Loucy (cell line): ENCODE measurements around the gene CD36.

ENCODE experiments used
- H2AFZ ChIP-seq: fragments of 200-600 bp; sonication (generic); 2 replicates; pipeline ENCODE4 v1.6.0; 2016; ENCODE audit warnings: antibody characterized with exemption, mild to moderate bottlenecking, low read length, moderate library complexity
- H3F3A ChIP-seq: fragments of 200-600 bp; 2 replicates; pipeline ENCODE4 v1.6.0; 2016; ENCODE audit warnings: antibody characterized with exemption, low read depth, mild to moderate bottlenecking
- H3K27me3 ChIP-seq: fragments of 200-600 bp; sonication (generic); 2 replicates; pipeline ENCODE4 v1.6.1; 2014; ENCODE audit warnings: low read length, mild to moderate bottlenecking; ENCODE audit not compliant: insufficient read depth, poor library complexity, severe bottlenecking
- H3K36me3 ChIP-seq: fragments of 200-600 bp; sonication (generic); 2 replicates; pipeline ENCODE4 v1.6.1; 2016; ENCODE audit warnings: low read length; ENCODE audit not compliant: insufficient read depth
- H3K4me1 ChIP-seq: fragments of 200-600 bp; sonication (generic); 2 replicates; pipeline ENCODE4 v1.5.1; 2014; ENCODE audit warnings: low read length, mild to moderate bottlenecking; ENCODE audit not compliant: insufficient read depth, poor library complexity, severe bottlenecking
- H3K4me2 ChIP-seq: fragments of 200-600 bp; sonication (generic); 2 replicates; pipeline ENCODE4 v1.6.0; 2014; ENCODE audit warnings: antibody characterized with exemption, low read length, low read depth, mild to moderate bottlenecking; ENCODE audit not compliant: poor library complexity, severe bottlenecking
- H3K4me3 ChIP-seq: fragments of 200-600 bp; sonication (generic); 2 replicates; pipeline ENCODE4 v1.5.1; 2014; ENCODE audit warnings: low read length, mild to moderate bottlenecking, mixed read lengths; ENCODE audit not compliant: poor library complexity, severe bottlenecking
- H3K79me2 ChIP-seq: fragments of 200-600 bp; sonication (generic); 2 replicates; pipeline ENCODE4 v1.6.1; 2014; ENCODE audit warnings: low read length; ENCODE audit not compliant: insufficient read depth
- H3K9ac ChIP-seq: fragments of 200-600 bp; sonication (generic); 2 replicates; pipeline ENCODE4 v1.6.0; 2014; ENCODE audit warnings: mild to moderate bottlenecking, low read depth, low read length, moderate library complexity; ENCODE audit not compliant: poor library complexity, severe bottlenecking
- H3K9me2 ChIP-seq: fragments of 200-600 bp; sonication (generic); replicated peaks from 2 replicates; pipeline ENCODE4 v1.6.1; 2016; ENCODE audit warnings: low read depth, low read length, mixed read lengths
- H3K9me3 ChIP-seq: fragments of 200-600 bp; sonication (generic); 2 replicates; pipeline ENCODE4 v1.6.1; 2014; ENCODE audit warnings: mild to moderate bottlenecking, antibody characterized with exemption, low read length, low read depth; ENCODE audit not compliant: insufficient read depth
- H4K20me1 ChIP-seq: fragments of 200-600 bp; sonication (generic); 2 replicates; pipeline ENCODE4 v1.6.0; 2014; ENCODE audit warnings: antibody characterized with exemption, low read length, mild to moderate bottlenecking; ENCODE audit not compliant: insufficient read depth, poor library complexity, severe bottlenecking
- CTCF ChIP-seq: fragments of 200-600 bp; sonication (generic); conservative IDR thresholded peaks from 2 replicates; pipeline ENCODE4 v1.5.1; 2014; ENCODE audit warnings: mild to moderate bottlenecking, antibody characterized with exemption, low read length
- EZH2phosphoT487 ChIP-seq: fragments of 200-600 bp; IDR thresholded peaks from 2 replicates; pipeline ENCODE4 v1.6.1; 2018; ENCODE audit warnings: antibody characterized with exemption, mild to moderate bottlenecking, moderate library complexity, borderline replicate concordance

The CD36 gene

GRCh38 chr7:80699721-80700256 is 61.3 kb downstream of the CD36 start:
- Histone ChIP-seq H2AFZ (no peak overlapping the region), H3K79me2 (no peaks in the 10 kb centered on the region), H3K4me3 (no peak overlapping the region), H4K20me1 (no peaks in the 10 kb centered on the region), H3F3A (no peaks in the 10 kb centered on the region), H3K36me3 (no peaks in the 10 kb centered on the region), H3K9me3 (no peaks in the 10 kb centered on the region), H3K9me2 (no peaks in the 10 kb centered on the region), H3K27me3 (no peaks in the 10 kb centered on the region), H3K9ac (no peak overlapping the region), H3K4me2 (no peak overlapping the region), H3K4me1 (no peaks in the 10 kb centered on the region)
- TF ChIP-seq EZH2phosphoT487 (no peak), CTCF (no peak)

- Histone ChIP-seq H3K9ac (no peak overlapping the region), H3K4me3 (no peak overlapping the region), H4K20me1 (no peaks in the 10 kb centered on the region), H3K9me3 (no peaks in the 10 kb centered on the region), H3K4me2 (no peak overlapping the region), H3K27me3 (no peaks in the 10 kb centered on the region), H3K79me2 (no peaks in the 10 kb centered on the region), H3K4me1 (no peaks in the 10 kb centered on the region), H3F3A (no peaks in the 10 kb centered on the region), H2AFZ (no peak overlapping the region), H3K36me3 (no peaks in the 10 kb centered on the region), H3K9me2 (no peaks in the 10 kb centered on the region)
- no peak for TF ChIP-seq CTCF
- no peak for TF ChIP-seq EZH2phosphoT487
Measured at GRCh38 chr7:80703272-80703671, 64.8 kb downstream of the CD36 start.

- no peaks in the 10 kb centered on the region for H4K20me1 ChIP-seq
Measured at GRCh38 chr7:80705130-80705781, 66.8 kb downstream of the CD36 start.

More at GRCh38 chr7:80705130-80705781, 66.8 kb downstream of the CD36 start:
- Histone ChIP-seq H3F3A (no peaks in the 10 kb centered on the region), H3K36me3 (no peaks in the 10 kb centered on the region), H3K27me3 (no peaks in the 10 kb centered on the region), H3K4me3 (no peak overlapping the region), H2AFZ (no peak overlapping the region; the same call in 1 of the 2 replicates), H3K4me2 (no peak overlapping the region), H3K9ac (no peak overlapping the region), H3K4me1 (no peaks in the 10 kb centered on the region), H3K9me3 (no peaks in the 10 kb centered on the region), H3K9me2 (no peaks in the 10 kb centered on the region), H3K79me2 (no peaks in the 10 kb centered on the region)
- TF ChIP-seq EZH2phosphoT487, result no peak
- TF ChIP-seq CTCF, result no peak
